HG03457 (cell line): Measurements from ENCODE around the gene TBC1D32.
"Not testable (repeated sequence)": the region's sequence is repeated elsewhere in the genome, so short reads cannot be mapped to it uniquely, and the experiment has no call there.

ENCODE experiments used
- ATAC-seq: cut with Tn5 transposase; IDR thresholded peaks from one replicate; pipeline ENCODE4 v1.9.1; 2021; ENCODE audit warnings: moderate number of reproducible peaks; ENCODE audit not compliant: unreplicated experiment

TBC1D32 gene

GRCh38 chr6:121333694-121334093 is 586 bp downstream of the TBC1D32 start:
- ATAC-seq = not testable (repeated sequence)

- ATAC-seq = no peak
Observed at GRCh38 chr6:121333196-121333595, 1.1 kb downstream of the TBC1D32 start.

DNA sequence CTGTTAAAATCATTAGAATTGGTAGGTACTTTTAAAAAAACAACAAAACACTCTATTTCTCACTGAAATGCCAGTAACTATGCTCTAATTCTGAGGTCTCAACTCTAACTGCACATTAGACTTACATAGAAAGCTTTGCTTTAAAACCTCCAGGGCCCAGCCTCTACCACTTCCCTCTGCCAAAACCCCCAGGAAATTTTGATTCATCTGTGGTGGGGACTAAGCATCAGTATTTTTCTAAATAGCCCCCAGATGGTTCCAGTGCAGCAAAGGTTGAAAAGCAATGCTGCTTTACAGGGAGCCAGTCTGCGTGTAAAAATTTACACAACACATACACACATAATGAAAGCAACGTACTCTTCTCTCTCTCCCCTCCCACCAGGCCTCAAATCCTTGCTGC is 3.8 kb downstream of the TBC1D32 start:
- no peak for ATAC-seq

DNA sequence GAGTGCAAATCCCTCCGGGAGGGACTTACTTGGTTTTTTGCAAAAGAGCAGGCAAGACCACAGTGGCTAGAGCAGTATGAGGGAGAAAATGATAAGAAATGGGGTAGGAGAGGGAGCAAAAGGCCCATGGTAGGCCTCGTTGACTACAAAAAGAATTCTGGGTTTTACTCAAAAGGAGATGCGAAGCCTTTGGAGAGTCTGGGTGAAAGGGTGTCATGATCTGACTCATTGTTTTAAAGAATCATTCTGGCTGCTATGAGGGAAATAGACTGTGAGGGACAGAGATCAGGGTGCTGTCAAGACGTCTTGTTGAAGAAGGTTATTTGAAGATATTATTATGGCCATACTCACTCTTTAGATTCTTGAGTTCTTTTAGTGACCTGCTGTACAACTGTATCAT is 13.0 kb downstream of the TBC1D32 start:
- no peak for ATAC-seq

DNA sequence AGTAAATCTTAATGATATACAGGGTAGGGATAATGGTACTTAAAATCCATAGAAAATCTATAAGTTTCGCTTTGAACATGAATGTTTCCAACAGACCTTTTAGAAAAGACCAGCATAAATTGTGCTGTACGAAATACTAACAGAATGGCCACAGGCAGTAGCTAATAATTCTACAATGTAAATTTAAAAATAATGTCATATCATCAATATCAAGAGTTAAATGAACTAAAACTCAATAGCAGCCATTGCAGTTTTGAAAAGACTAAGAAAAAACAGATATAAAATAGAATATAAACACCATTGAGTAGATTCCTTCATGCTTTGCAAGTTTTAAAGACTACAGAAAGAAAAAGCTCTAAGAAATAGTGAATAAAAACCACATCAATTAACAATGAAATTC is 14.7 kb downstream of the TBC1D32 start:
- ATAC-seq = no peak

DNA sequence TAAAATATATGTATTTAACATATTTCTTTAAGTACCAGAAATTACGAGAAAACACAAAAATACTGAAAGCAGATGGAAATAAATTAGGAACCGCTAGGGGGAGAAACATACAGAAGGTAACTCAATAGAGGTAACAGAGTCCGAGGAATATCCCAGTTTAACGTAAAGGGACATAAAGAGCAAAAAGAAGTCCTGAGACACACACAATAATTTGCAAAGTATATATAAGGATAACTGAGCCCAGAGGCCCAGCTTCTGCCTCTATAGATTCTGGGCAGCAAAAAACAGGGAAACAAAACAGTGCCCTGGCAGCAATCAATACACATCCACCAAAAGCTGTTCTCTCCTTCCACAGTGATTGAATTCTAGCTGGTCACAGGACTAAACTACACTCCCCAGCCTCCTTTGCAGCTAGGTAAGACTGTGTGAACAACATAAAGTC is 15.1 kb downstream of the TBC1D32 start:
- no peak for ATAC-seq

DNA sequence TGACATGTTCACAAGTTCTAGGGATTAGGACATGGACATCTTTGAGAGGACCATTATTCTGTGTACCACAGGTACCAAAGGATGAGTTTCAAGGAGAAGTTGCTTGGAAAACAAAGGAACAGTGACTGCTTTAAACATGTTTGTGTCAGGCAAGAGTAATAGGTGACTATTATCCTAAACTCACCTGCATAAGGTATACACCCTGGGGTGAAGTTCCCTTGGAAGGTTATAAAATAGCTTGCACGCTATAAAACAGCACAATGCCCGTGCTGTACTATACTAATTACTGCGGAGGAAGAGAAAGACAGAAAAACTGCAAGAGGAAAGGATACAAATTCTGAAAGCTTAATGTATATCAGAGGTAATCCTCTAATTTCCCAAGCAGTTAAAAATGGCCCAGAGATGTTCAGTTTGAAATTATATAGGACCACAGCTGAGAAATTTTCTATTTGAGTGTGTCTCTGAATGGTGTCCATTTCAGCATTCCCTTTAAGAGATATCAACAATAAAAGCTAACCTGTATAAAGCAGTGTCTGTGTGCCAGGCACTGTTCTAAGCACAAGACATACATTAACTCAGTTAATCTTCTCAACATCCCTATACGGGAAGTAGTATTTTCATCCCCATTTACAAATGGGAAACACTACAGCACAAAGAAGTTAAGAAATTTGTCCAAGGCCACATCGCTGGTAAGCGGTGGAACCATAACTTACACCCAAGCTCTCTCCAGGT is 19.7 kb downstream of the TBC1D32 start:
- no peak for ATAC-seq

DNA sequence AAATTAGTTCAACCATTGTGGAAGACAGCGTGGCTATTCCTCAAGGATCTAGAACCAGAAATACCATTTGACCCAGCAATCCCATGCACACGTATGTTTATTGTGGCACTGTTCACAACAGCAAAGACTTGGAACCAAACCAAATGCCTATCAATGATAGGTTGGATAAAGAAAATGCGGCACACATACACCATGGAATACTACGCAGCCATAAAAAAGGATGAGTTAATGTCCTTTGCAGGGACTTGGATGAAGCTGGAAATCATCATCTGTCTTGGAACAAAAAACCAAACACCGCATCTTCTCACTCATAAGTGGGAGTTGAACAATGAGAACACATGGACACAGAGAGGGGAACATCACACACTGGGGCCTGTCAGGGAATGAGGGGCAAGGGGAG is 22.5 kb downstream of the TBC1D32 start:
- not testable (repeated sequence) for ATAC-seq

- ATAC-seq = no peak
Observed at GRCh38 chr6:121310495-121310894, 23.8 kb downstream of the TBC1D32 start.

GRCh38 chr6:121309768-121310469 is 24.4 kb downstream of the TBC1D32 start:
- no peak for ATAC-seq

DNA sequence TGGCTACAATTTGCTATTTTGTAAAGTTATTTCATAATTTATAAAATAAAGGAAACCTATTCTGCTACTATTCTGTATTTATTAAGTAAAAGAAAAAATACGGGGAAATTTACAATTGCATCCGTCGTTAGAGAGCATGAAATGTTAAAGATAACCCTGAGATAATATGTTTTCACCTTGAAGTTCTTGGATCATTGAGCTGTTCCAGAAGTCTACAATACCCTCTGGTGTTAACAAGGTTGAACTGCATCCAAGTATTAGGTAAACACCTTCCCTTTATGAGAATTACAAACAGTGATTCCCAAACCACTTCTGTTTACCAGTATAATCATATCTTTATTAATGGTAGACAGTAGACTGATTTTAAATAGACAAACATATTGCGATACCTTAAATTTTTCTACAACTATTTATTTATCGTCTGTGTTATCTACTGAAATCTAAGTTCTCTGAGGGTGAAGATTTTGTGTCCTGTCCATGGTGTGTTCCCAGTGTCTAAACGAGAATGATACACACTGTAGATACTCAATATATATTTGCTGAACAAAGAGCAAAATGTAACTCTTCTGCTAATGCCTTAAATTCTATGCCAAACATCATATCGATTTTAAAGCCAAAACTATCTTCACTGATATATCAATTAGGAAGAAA is 28.2 kb downstream of the TBC1D32 start:
- ATAC-seq = peak; percentile 73

- peak; percentile 62 for ATAC-seq
Observed at GRCh38 chr6:121302882-121303281, 31.4 kb downstream of the TBC1D32 start.

GRCh38 chr6:121301156-121301555 is 33.1 kb downstream of the TBC1D32 start:
- not testable (repeated sequence) for ATAC-seq

DNA sequence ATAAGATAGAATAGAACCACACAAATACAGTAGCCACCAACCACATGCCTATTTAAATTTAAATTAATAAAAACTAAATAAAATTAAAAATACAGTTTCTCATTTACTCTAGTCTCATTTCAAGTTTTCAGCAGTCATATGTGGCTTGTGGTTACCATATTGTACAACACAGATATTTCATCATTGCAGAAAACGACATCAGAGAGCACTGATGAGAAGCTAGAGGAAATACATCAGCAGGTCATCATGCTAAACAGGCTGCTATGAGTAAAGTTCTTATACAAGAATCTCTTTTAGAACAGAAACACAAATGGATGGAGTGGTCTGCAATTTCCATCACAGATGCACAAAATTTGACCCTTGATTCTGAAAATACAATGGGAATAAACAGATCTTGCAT is 36.6 kb downstream of the TBC1D32 start:
- no peak for ATAC-seq

DNA sequence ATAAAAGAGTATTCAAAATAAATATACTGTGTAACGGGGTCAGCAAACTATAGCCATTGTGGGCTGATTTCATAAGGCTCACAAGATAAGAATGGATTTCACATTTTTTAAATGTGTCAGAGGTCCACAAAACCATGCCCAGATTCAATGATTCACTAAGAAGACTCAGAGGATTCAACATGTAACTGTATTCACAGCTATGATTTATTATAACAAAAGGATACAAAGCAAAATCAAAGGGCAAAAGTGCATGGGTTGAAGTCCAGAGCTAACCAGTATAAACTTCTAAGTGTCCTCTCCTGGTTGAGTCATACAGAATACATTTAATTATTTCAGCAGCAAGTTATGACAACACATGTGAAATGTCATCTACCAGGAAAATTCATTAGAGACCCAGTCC is 49.2 kb downstream of the TBC1D32 start:
- ATAC-seq = no peak

DNA sequence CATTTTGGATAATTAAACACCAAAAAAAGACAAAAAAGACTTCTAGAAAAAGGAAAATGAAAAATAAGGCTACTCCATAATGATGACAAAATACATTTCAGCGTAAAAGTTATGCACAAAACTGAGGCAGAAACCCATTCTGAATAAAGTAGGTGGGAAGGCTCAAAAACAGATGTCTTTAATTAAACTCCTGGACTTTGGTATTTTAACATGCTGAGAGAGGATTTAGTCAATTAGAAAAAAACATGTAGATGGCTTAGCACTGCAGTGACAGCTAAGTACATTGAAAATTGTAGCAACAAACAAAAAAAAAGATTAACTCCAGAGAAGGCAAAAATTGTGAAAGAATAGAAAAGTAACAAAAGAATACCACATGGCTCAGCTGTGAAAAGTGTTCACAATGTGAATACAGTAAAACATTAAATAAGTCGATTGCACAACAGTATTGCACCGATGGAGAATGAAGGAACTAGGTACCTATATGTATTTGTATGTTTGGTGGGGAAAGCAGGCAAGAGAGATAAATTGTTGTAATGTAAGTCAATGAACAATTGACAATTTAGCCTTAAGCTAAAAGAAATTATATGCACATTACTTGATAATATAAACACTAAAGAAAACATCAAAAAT is 59.5 kb downstream of the TBC1D32 start:
- no peak for ATAC-seq

DNA sequence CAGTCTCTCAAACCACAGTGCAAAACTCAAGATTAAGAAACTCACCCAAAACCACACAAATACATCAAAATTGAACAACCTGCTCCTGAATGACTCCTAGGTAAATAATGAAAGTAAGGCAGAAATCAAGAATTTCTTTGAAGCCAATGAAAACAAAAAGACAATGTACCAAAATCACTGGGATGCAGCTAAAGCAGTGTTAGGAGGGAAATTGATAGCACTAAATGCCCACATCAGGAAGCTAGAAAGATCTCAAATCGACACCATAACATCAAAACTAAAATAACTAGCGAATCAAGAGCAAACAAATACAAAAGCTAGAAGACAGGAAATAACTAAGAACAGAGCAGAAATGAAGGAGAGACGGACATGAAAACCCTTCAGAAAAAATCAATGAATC is 70.5 kb downstream of the TBC1D32 start:
- no peak for ATAC-seq

GRCh38 chr6:121260651-121261102 is 73.6 kb downstream of the TBC1D32 start:
- ATAC-seq = no peak

DNA sequence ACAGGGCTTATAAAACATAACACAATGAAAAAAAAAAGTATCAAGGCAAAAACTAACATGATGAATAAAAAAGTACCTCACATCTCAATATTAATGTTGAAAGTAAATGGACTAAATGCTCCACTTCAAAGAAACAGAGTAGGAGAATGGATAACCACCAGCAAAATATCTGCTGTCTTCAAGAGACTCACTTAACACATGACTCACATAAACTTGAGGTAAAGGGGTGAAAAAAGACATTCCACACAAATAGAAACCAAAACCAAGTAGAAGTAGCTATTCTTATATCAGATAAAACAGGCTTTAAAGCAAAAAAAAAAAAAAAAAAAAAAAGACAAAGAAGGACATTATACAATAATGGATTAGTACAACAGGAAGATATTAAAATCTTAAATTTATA is 86.9 kb downstream of the TBC1D32 start:
- no peak for ATAC-seq

DNA sequence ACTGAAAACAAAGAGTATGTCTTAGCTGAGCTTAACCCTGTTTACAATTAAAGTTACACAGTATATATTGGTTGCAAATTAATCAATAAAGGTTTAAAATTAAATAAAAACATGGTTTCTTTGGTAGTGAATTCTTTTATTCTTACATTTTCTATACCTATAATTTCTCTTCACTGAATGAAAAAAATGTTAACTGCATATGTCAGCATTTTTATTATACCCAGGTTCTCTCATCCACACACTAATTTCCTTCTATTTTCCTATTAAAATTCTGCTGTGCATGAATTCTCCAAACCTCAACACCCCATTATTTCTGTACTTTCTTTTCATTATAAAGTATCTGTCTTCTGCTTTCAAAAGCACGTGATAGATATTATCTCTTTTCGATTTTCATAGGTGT is 91.9 kb downstream of the TBC1D32 start:
- ATAC-seq = no peak

GRCh38 chr6:121237859-121238258 is 96.4 kb downstream of the TBC1D32 start:
- ATAC-seq = no peak
